ENCODE measurements around the gene C10orf90. TPM values are rescaled to one million over a fixed set of nuclear protein-coding genes. Genes with fewer than 3 reads are reported as not detected.

C10orf90 gene
- total RNA-seq, 2 donors from 2014 or later: 0.19 to 0.26 TPM

DNA sequence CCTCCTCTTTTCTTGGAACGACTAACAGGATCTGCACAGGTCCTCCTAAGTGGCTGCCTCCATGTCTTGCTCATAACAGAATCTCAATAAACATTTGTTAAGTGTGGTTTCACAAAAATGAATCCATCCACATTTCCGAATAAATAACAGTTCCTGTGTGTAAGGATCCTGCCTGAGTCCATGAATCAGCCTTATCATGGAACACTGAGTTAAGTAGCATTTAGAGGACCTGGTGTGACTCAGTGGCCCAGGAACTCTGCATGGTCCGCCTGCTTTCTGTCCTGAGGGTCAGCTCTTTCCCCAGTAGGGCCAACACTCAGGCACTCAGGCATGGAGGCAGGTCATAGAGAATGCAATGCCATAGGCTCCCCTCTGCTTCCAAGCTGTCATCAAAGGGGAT, 15.8 kb upstream of the C10orf90 start:
- Mint-ChIP-seq H3K27me3 (no peaks in the 10 kb centered on the region), H3K27ac (no peak overlapping the region), H3K36me3 (ENCODE audit: low read depth) (no peaks in the 10 kb centered on the region), H3K9me3 (peaks cover 6% of the 10 kb centered on the region), H3K4me1 (no peaks in the 10 kb centered on the region), H3K4me3 (no peak overlapping the region)
- ATAC-seq (replicated peaks): no peak

DNA sequence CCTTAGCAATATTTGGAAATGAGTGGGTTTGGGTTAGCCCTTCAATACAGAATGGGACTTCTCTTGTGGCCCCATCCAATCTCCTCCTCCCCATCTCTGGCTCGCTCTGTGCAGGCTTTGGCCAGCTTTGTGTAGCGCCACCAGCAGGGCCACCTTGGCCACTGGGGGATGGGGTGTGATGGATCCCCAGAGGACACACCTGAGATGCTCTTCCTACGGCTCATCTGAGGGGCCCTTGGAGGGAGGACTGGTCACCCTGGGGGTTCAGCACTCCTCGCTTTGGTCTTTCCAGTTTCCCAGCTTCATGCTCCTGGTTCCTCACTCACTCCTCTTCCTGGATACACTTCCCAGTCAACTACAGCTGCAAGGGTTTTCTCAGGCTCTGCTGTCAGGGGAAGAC, 15.3 kb upstream of the C10orf90 start:
- no peaks in the 10 kb centered on the region for H3K4me1 Mint-ChIP-seq
- no peak overlapping the region for H3K27ac Mint-ChIP-seq
- peaks cover 6% of the 10 kb centered on the region for H3K9me3 Mint-ChIP-seq
- no peak overlapping the region for H3K4me3 Mint-ChIP-seq
- H3K36me3 Mint-ChIP-seq (ENCODE audit: low read depth): no peaks in the 10 kb centered on the region
- no peaks in the 10 kb centered on the region for H3K27me3 Mint-ChIP-seq
- ATAC-seq (replicated peaks): no peak

DNA sequence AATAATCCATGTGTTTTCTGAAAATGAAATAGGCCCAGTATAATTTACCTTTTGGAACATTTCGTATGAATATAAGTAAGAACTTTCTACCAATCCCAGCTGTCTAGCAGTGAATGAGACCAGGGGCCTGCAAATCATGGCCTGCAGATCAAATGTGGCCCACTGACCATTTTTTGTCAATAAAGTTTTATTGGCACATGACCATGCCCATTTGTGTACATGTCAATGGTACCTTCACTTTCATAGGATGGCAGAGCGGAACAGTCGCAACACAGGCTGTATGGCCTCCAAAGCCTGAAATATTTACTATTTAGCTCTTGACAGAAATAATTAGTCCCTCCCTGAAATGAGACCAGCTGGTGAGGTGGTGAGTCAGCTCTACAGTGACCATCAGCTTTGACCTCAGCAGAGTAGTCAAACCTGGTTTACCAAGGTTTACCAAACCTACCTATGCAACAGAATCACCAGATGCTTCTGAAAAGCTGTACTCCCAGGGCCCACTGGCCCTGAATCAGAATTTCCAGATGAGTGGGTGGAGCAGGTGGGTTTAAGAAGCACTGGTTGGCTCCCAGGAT, 13.8 kb upstream of the C10orf90 start:
- Mint-ChIP-seq H3K9me3 (peaks cover 4% of the 10 kb centered on the region), H3K4me1 (no peaks in the 10 kb centered on the region), H3K27me3 (no peaks in the 10 kb centered on the region), H3K4me3 (no peak overlapping the region), H3K27ac (no peak overlapping the region), H3K36me3 (ENCODE audit: low read depth) (no peaks in the 10 kb centered on the region)
- ATAC-seq (replicated peaks): no peak

DNA sequence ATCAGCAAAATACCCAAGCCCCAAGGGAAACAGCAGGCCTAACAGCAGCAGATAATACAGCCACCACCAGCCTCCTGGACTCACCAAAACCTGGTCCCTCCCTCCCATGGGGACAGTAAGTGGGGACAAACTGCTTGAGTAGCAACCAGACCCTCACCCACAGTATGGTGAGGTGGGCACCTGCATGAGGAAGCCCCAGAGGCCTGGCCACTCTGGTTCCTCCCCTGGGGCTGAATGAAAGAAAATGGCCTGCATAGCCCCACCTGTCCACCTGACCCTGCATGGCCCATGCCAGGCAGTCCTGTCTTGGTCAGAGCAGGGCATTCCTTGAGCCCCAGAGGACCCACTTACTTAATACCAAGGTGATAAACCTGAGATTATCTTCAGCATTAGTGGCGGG, 13.0 kb upstream of the C10orf90 start:
- Mint-ChIP-seq H3K4me1 (no peaks in the 10 kb centered on the region), H3K9me3 (peaks cover 4% of the 10 kb centered on the region), H3K27ac (no peak overlapping the region), H3K36me3 (ENCODE audit: low read depth) (no peaks in the 10 kb centered on the region), H3K4me3 (no peak overlapping the region), H3K27me3 (no peaks in the 10 kb centered on the region)
- no peak for ATAC-seq (replicated peaks)

DNA sequence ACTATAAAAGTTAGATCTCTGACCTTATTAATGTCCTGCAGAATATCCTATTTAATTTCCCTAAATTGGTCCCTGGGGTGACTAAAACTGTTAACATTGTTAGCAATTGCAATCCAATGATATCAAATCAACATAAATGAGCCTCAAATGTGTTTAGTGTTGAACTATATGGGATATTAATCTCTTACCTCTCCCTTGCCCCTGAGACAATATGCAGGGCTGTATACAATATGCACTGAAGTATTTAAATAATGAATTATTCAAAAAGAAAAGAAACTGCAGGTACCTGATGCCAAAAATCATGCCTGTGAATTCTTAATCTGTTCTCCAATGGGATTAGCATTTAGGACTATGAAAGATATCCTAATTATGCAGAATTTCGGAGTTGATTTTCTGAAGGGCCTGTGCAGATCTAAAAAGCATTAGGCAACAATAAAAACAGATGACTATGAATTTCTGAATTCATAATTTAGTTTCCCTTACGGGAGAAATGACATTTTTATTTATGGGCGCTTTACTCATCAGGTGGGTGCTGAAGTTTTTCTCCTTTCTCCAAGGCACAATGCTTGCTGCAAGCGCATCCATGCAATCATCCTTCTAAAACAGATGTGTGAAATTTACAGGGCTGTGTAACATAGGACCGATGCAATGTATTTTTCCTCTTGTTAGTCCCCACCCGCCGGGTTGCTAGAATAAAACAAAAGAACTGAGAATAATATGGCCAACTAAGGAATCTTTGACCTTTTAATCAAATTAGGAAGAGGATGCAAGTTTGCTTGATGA, 5.4 kb upstream of the C10orf90 start:
- no peaks in the 10 kb centered on the region for H3K36me3 Mint-ChIP-seq (ENCODE audit: low read depth)
- no peak overlapping the region for H3K27ac Mint-ChIP-seq
- no peaks in the 10 kb centered on the region for H3K4me1 Mint-ChIP-seq
- no peak for ATAC-seq (replicated peaks)
- no peak overlapping the region for H3K4me3 Mint-ChIP-seq
- no peaks in the 10 kb centered on the region for H3K9me3 Mint-ChIP-seq
- no peaks in the 10 kb centered on the region for H3K27me3 Mint-ChIP-seq

DNA sequence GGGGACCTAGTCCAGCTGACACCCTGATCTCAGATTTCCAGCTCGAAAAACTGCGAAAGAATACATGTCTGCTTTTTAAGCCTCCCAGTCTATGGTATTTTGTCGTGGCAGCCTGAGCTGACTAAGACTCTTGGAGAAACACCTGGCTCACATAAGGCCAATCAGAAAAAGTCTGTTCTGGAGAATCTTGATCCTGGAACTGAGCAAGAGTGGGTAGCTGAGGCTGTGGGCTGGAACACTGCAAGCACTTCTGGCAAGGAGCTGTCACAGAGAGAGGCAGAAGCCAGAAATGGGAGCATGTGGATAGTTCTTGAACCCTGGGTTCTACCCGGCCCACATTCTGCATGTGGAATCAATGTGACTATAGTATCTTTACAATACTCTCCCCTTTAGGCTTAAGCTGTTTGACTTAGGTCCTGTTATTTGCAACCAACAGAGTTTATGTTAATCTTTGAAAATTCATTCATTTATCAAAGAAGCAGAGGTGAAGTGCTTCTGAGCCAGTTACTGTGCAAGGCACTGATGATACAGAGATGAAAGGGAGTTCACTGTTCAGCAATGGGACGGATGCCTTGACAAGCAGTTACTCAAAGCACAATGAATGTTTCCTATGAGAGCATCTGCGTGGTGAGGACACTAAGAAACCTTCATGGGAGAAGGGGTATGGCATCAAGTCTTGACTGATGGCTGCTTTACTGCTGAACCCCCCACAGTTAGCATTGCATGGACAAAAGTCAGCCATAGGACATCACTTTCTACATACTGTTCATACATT, 4.4 kb upstream of the C10orf90 start:
- ATAC-seq (replicated peaks): no peak
- Mint-ChIP-seq H3K4me3 (no peak overlapping the region), H3K27ac (no peak overlapping the region), H3K9me3 (no peaks in the 10 kb centered on the region), H3K36me3 (ENCODE audit: low read depth) (no peaks in the 10 kb centered on the region), H3K4me1 (no peaks in the 10 kb centered on the region), H3K27me3 (no peaks in the 10 kb centered on the region)

DNA sequence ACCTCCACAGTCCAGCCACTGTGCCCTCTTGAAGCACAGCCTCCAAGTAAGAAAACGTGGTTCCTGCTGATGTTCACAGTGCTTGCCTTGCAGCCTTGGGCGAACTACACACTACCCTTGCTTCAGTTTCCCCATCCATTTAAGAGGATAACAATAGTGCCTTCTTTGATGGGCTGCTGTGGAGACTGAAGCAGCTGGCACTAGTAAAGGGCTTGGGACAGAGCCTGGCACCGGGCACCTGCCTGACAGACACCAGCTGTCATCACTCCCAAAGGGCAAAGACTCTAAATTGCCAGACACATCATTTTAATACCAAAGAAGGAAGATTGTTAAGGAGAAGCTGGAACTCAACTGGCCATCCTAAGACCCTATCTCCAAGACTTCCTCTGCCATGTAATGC, 3.1 kb upstream of the C10orf90 start:
- Mint-ChIP-seq H3K4me1 (no peaks in the 10 kb centered on the region), H3K27ac (no peak overlapping the region), H3K36me3 (ENCODE audit: low read depth) (no peaks in the 10 kb centered on the region), H3K9me3 (no peaks in the 10 kb centered on the region), H3K4me3 (no peak overlapping the region), H3K27me3 (no peaks in the 10 kb centered on the region)
- no peak for ATAC-seq (replicated peaks)

DNA sequence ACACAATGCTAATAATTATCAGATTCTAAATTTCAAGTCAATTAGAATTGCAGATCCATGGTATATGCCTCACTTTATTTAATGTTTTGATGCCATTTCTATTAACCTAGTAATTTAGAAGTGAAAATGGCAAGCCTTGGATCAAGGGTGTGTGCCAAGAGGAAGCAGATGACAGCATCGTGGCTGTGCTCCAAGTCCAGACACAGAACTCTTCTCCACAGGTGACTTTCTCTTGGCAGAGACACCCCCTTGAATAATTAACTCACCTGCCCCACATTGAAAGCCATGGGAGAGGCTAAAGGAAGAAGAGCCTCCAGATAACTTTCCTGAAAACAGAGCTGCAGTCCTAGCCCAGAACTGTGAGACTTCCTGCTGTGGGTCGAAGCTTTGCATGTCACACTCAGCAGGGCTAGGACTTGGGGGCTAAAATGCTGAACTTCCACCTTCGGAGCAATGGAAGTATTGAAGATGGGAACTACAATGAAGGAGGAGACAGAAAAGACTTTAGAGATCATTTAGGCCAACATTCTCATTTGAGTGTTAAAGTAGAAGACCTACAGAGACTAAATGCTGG, 996 bp upstream of the C10orf90 start:
- Mint-ChIP-seq H3K4me1 (no peaks in the 10 kb centered on the region), H3K27me3 (no peaks in the 10 kb centered on the region), H3K9me3 (no peaks in the 10 kb centered on the region), H3K27ac (no peak overlapping the region), H3K36me3 (ENCODE audit: low read depth) (no peaks in the 10 kb centered on the region), H3K4me3 (no peak overlapping the region)
- no peak for ATAC-seq (replicated peaks)

DNA sequence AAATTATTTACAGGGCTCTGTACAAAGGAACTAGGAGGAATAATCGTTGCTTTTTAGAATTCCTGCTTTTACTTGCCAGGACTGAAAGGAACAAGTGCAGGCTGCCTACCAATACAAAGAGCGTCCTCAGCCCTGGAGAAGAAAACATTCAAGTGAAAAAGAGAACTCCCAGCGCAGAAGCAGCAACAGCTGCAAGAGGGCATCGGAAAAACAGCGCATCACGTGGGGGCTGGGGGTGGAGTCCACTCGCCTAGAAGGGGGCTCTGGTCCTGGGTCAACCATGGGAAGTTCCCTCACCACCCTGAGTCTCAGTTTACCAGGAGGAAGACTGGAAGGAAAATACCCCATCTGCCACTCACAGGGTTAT, 385 bp upstream of the C10orf90 start:
- Mint-ChIP-seq H3K4me3 (no peak overlapping the region), H3K9me3 (no peaks in the 10 kb centered on the region), H3K4me1 (no peaks in the 10 kb centered on the region), H3K27me3 (no peaks in the 10 kb centered on the region), H3K27ac (no peak overlapping the region), H3K36me3 (ENCODE audit: low read depth) (no peaks in the 10 kb centered on the region)
- ATAC-seq (replicated peaks): no peak

DNA sequence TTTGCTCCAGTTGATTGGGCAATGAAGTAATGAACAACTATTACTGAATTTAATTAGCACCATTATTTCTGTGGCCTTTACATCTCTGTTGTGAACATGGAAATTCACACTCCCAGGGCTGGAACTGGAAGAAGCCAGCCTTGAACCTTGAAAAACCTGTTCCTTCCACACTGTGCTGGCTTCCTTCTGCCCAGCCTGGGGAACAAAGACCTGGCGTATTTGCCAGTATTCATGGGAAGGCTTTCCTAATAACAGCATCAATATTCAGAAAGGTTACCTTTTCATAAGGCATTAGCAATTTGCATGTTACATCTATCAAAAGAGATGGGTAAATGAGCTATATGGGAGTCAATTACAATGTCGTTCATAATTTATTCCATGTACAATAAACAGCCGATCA, 1.3 kb downstream of the C10orf90 start:
- Mint-ChIP-seq H3K27ac (no peak overlapping the region), H3K36me3 (ENCODE audit: low read depth) (no peaks in the 10 kb centered on the region), H3K27me3 (no peaks in the 10 kb centered on the region), H3K4me3 (no peak overlapping the region), H3K4me1 (no peaks in the 10 kb centered on the region), H3K9me3 (no peaks in the 10 kb centered on the region)
- ATAC-seq (replicated peaks): no peak

DNA sequence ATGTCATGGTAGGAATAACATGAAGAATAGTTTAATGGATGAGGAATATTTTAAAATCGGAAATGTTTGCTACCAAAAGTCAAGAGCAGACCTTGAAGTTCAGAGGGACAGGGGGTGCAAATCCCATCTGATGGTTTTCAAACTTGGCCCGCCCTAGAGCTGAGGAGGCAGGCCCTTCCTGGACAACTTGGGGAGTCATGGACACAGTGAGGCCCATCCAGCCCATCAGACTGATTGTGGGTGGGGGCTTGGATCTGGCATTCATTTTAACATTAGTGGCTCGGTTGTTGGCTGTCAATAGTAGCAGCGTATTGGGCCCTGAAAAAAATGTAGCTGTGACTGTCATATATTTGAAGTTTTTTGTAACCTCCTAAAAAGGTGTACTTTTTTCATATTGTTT, 2.0 kb downstream of the C10orf90 start:
- H3K4me3 Mint-ChIP-seq: no peak overlapping the region
- no peaks in the 10 kb centered on the region for H3K27me3 Mint-ChIP-seq
- H3K36me3 Mint-ChIP-seq (ENCODE audit: low read depth): no peaks in the 10 kb centered on the region
- no peak overlapping the region for H3K27ac Mint-ChIP-seq
- H3K9me3 Mint-ChIP-seq: no peaks in the 10 kb centered on the region
- no peak for ATAC-seq (replicated peaks)
- H3K4me1 Mint-ChIP-seq: no peaks in the 10 kb centered on the region

DNA sequence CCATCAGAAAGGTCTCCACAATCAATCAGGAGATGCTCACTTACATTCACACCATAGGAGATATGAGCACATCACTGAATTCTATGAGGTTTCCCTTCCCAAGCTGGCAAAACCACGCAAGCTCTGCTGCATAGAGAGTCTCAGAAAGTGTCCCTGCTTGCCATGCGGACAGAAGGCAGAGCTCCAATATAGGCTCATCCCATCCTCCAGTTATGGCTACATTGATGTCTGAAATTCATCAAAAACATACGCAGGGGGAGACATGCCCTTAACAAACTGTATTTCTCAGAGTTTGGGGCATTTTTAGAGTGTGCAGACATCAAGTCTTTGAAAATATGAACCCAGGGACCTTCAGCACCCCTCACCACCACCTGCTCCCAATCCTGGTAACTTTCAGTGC, 2.9 kb downstream of the C10orf90 start:
- ATAC-seq (replicated peaks): no peak
- no peak overlapping the region for H3K4me3 Mint-ChIP-seq
- no peaks in the 10 kb centered on the region for H3K27me3 Mint-ChIP-seq
- no peaks in the 10 kb centered on the region for H3K9me3 Mint-ChIP-seq
- H3K36me3 Mint-ChIP-seq (ENCODE audit: low read depth): no peaks in the 10 kb centered on the region
- no peak overlapping the region for H3K27ac Mint-ChIP-seq
- no peaks in the 10 kb centered on the region for H3K4me1 Mint-ChIP-seq

DNA sequence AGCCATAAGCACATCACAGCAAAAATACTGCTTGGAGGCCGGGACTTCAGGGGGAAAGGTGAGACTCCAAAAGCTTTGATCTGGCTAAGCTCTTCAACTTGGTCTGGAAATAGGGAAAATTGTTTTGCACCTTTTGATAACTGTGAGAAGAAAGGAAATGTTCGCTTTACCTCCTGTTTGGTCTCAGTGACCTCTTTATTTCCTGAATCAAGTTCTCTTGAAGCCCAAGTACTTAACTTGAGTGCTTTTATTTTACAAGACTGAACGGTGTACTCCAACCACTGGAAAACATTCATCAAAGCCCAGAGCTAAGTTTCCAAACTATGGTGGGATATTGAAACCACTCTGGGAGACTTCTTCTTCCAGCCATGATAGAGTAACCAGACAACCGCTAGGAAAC, 5.3 kb downstream of the C10orf90 start:
- no peaks in the 10 kb centered on the region for H3K9me3 Mint-ChIP-seq
- H3K36me3 Mint-ChIP-seq (ENCODE audit: low read depth): no peaks in the 10 kb centered on the region
- no peak overlapping the region for H3K4me3 Mint-ChIP-seq
- no peak overlapping the region for H3K27ac Mint-ChIP-seq
- H3K27me3 Mint-ChIP-seq: no peaks in the 10 kb centered on the region
- no peak for ATAC-seq (replicated peaks)
- H3K4me1 Mint-ChIP-seq: no peaks in the 10 kb centered on the region

DNA sequence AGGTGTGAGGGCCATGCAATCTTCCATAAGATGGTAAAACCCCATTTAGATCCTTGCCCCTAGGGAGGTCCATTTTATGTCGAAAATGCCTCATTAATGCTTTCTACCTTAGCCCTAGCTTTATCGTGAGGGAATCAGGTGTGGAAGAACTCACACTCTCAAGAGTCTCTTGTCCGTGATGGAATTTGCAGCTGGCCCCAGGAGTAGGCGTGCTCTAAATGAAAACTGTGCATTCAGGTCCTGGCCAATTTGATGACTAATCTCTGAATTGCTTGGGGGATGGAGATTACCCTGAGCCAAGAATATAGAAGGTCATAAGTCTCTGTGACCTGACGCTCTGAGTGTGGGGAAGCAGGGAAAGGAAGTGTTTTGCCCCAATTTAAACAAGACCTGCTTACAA, 6.6 kb downstream of the C10orf90 start:
- no peak overlapping the region for H3K27ac Mint-ChIP-seq
- no peaks in the 10 kb centered on the region for H3K27me3 Mint-ChIP-seq
- no peaks in the 10 kb centered on the region for H3K4me1 Mint-ChIP-seq
- no peaks in the 10 kb centered on the region for H3K36me3 Mint-ChIP-seq (ENCODE audit: low read depth)
- H3K9me3 Mint-ChIP-seq: no peaks in the 10 kb centered on the region
- peak overlapping the region; percentile 33 for H3K4me3 Mint-ChIP-seq
- peak; percentile 70 for ATAC-seq (replicated peaks)

DNA sequence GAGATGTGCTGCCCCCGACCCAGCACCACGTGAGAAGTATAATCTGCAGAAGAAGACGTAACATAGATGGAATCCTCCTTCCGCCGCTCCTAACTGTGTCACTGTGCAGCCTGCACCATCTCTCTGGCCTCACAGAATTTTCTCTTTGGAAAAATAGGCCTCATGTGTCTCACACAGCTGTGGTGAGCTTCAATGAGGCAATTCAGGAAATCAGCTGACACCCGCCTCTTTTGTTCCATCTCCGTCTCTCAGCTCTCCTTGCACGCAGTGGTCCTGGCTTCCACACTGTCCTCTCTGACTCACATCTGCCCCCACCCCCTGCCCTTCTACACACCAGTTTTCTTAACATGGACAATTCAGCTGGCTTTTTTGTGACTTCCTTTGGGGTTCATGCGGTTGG, 7.2 kb downstream of the C10orf90 start:
- ATAC-seq (replicated peaks): peak; percentile 65
- H3K4me1 Mint-ChIP-seq: no peaks in the 10 kb centered on the region

More for the DNA sequence above, 7.2 kb downstream of the C10orf90 start:
- Mint-ChIP-seq H3K36me3 (ENCODE audit: low read depth) (no peaks in the 10 kb centered on the region), H3K9me3 (no peaks in the 10 kb centered on the region), H3K27me3 (no peaks in the 10 kb centered on the region), H3K27ac (no peak overlapping the region), H3K4me3 (peak overlapping the region; percentile 33)

Data from activated T-helper 17 cell treated with anti-CD3 and anti-CD28 coated beads, Interleukin-2, amount 50 U/mL, for 72 hours (primary cell).